ENCODE measurements around the gene GATA3. TPM values are rescaled to one million over a fixed set of nuclear protein-coding genes. Genes with fewer than 3 reads are reported as not detected.
A peak's percentile ranks its signal among the peaks of the same experiment; 100 is the strongest.
"Not testable (repeated sequence)": the region's sequence is repeated elsewhere in the genome, so short reads cannot be mapped to it uniquely, and the experiment has no call there.

Gene GATA3
- total RNA-seq, 1 donor from 2014 or later: 0.52 TPM

DNA sequence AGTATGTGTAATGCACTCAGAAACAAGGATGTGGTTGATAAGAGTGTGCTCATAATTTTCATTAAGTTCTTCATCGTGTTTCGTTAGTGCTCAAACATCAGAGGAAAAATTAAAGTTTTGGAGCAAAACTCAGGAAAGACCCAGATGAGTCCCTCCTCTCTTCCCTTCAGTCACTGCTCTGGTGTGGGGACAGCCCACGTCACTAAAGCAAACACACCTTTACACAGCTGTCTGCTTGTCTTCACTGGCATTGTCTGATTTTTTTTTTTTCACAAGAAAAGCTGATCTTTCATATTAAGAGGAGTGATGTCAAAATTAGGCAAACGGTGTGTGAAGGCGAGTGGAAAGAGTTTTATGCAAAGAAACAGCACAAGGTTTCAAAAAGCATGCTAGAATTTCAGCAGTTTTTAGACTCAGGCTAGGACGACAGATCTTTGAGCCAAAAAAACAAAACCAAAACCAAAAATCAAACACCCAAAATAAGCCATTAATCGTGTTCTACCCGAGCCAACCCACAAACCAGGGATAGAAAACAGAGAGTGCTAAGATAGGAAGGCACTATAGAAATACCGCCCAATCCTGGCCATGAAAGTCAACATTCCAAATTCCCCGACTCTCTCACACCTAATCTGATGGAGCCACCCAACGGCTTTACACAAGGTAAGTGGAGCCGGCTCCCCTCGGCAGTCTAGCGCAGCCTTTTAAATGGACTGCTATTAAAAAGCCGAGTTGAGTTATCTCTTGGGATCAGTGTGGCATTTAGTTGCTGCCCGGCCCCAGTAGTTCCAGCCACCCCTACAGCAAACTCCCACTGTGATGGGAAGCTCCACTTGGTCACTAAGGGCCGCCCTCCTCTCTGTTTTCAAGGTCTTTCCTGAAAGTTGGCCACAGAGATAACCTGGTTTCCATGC is 27.9 kb upstream of the GATA3 start:
- H3K4me1 ChIP-seq (ENCODE audit: control insufficient read depth in 3 of 3, insufficient read depth in 3 of 3, low read length in 3 of 3): no peaks in the 10 kb centered on the region
- H3K27me3 ChIP-seq (ENCODE audit: control insufficient read depth in 3 of 3, insufficient read depth in 3 of 3, low read length in 3 of 3): peaks cover 20 to 26% (median 25%) of the 10 kb centered on the region in 3 donors
- H3K27ac ChIP-seq (ENCODE audit: low read depth, low read length): no peak overlapping the region
- no peaks in the 10 kb centered on the region for H3K36me3 ChIP-seq (ENCODE audit: control insufficient read depth in 3 of 3, insufficient read depth in 3 of 3, low read length in 3 of 3)
- no peak overlapping the region for H3K4me3 ChIP-seq (ENCODE audit: low read length in 3 of 3)
- H3K9ac ChIP-seq (ENCODE audit: low read depth in 1 of 3, low read length in 3 of 3): no peak overlapping the region
- no peaks in the 10 kb centered on the region for H3K9me3 ChIP-seq (ENCODE audit: control insufficient read depth in 3 of 3, low read length in 3 of 3)

GRCh38 chr10:8031211-8031610 is 23.3 kb upstream of the GATA3 start:
- H3K27ac ChIP-seq (ENCODE audit: low read depth, low read length); H3K9ac ChIP-seq (ENCODE audit: low read depth in 1 of 3, low read length in 3 of 3); H3K9me3 ChIP-seq (ENCODE audit: control insufficient read depth in 3 of 3, low read length in 3 of 3); H3K36me3 ChIP-seq (ENCODE audit: control insufficient read depth in 3 of 3, insufficient read depth in 3 of 3, low read length in 3 of 3); H3K4me3 ChIP-seq (ENCODE audit: low read length in 3 of 3): not testable (repeated sequence)
- H3K4me1 ChIP-seq (ENCODE audit: control insufficient read depth in 3 of 3, insufficient read depth in 3 of 3, low read length in 3 of 3): peaks cover 9 to 15% (median 14%) of the 10 kb centered on the region in 3 donors
- peaks cover 50 to 54% (median 53%) of the 10 kb centered on the region in 3 donors for H3K27me3 ChIP-seq (ENCODE audit: control insufficient read depth in 3 of 3, insufficient read depth in 3 of 3, low read length in 3 of 3)

DNA sequence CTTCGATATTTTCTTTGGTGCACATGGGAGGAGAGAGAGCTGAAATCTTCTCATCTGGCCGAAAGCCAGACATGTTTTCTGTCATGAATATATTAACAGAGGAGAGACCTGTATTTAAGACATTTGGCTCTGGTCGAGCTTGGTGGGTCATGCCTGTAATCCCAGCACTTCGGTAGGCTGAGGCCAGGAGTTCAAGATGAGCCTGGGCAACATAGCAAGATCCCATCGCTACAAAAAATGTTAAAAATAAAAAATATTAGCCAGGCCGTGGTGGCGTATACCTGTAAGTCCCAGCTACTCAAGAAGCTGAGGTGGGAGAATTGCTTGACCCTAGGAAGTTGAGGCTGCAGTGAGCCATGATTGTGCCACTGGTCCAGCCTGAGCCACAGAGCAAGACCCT is 21.9 kb upstream of the GATA3 start:
- no peaks in the 10 kb centered on the region for H3K36me3 ChIP-seq (ENCODE audit: control insufficient read depth in 3 of 3, insufficient read depth in 3 of 3, low read length in 3 of 3)
- H3K4me1 ChIP-seq (ENCODE audit: control insufficient read depth in 3 of 3, insufficient read depth in 3 of 3, low read length in 3 of 3): peaks cover 14 to 15% (median 14%) of the 10 kb centered on the region in 3 donors
- H3K27ac ChIP-seq (ENCODE audit: low read depth, low read length): no peak overlapping the region
- H3K4me3 ChIP-seq (ENCODE audit: low read length in 3 of 3): no peak overlapping the region
- no peak overlapping the region for H3K9ac ChIP-seq (ENCODE audit: low read depth in 1 of 3, low read length in 3 of 3)
- H3K27me3 ChIP-seq (ENCODE audit: control insufficient read depth in 3 of 3, insufficient read depth in 3 of 3, low read length in 3 of 3): peaks cover 54 to 56% (median 54%) of the 10 kb centered on the region in 3 donors
- no peaks in the 10 kb centered on the region for H3K9me3 ChIP-seq (ENCODE audit: control insufficient read depth in 3 of 3, low read length in 3 of 3)

DNA sequence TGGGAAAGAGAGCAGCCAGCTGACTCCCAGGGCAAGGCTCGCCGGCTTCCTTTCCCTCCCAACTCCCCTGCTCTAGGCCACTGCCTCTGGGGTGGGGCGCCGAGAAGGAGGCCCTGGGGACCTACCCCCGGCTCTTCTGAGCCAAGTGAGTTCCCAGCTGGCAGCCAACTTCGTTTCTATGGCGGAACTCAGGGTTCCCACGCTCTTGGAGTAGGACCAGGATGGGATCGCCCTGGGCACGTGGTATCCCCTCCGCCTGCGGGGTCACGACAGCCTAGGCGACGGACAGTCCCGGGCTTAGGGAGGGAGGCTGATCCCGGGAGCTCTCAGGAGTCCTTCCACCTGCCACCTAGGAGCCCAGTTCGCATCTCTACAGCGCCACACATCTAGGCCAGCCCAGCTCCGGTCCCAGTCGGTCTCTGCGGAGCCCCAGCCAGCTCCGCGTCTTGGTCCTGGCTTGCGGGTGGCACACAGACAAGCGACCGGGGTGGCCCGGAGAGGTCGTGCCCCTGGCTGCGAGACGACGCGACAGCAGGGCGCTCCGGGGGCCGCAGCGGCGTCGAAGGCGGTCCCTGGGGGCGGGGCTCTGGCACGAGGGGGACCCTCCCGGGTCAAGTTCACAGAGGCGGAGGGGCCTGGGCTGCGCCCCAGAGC is 20.5 kb upstream of the GATA3 start:
- Histone ChIP-seq H3K9ac (ENCODE audit: low read depth in 1 of 3, low read length in 3 of 3) (no peak overlapping the region), H3K27me3 (ENCODE audit: control insufficient read depth in 3 of 3, insufficient read depth in 3 of 3, low read length in 3 of 3) (peaks cover 66 to 69% (median 66%) of the 10 kb centered on the region in 3 donors), H3K4me3 (ENCODE audit: low read length in 3 of 3) (peak overlapping the region in 1 of 3 donors; percentile 2), H3K27ac (ENCODE audit: low read depth, low read length) (no peak overlapping the region), H3K9me3 (ENCODE audit: control insufficient read depth in 3 of 3, low read length in 3 of 3) (no peaks in the 10 kb centered on the region), H3K4me1 (ENCODE audit: control insufficient read depth in 3 of 3, insufficient read depth in 3 of 3, low read length in 3 of 3) (peaks cover 14 to 15% (median 14%) of the 10 kb centered on the region in 3 donors), H3K36me3 (ENCODE audit: control insufficient read depth in 3 of 3, insufficient read depth in 3 of 3, low read length in 3 of 3) (no peaks in the 10 kb centered on the region)

GRCh38 chr10:8034466-8035005 is 20.0 kb upstream of the GATA3 start:
- Histone ChIP-seq H3K9me3 (ENCODE audit: control insufficient read depth in 3 of 3, low read length in 3 of 3) (no peaks in the 10 kb centered on the region), H3K9ac (ENCODE audit: low read depth in 1 of 3, low read length in 3 of 3) (no peak overlapping the region), H3K36me3 (ENCODE audit: control insufficient read depth in 3 of 3, insufficient read depth in 3 of 3, low read length in 3 of 3) (no peaks in the 10 kb centered on the region), H3K4me3 (ENCODE audit: low read length in 3 of 3) (no peak overlapping the region), H3K27me3 (ENCODE audit: control insufficient read depth in 3 of 3, insufficient read depth in 3 of 3, low read length in 3 of 3) (peaks cover 72 to 75% (median 72%) of the 10 kb centered on the region in 3 donors), H3K27ac (ENCODE audit: low read depth, low read length) (no peak overlapping the region), H3K4me1 (ENCODE audit: control insufficient read depth in 3 of 3, insufficient read depth in 3 of 3, low read length in 3 of 3) (peaks cover 14 to 15% (median 14%) of the 10 kb centered on the region in 3 donors)

- no peaks in the 10 kb centered on the region for H3K9me3 ChIP-seq (ENCODE audit: control insufficient read depth in 3 of 3, low read length in 3 of 3)
- H3K9ac ChIP-seq (ENCODE audit: low read depth in 1 of 3, low read length in 3 of 3): no peak overlapping the region
- no peak overlapping the region for H3K27ac ChIP-seq (ENCODE audit: low read depth, low read length)
- H3K36me3 ChIP-seq (ENCODE audit: control insufficient read depth in 3 of 3, insufficient read depth in 3 of 3, low read length in 3 of 3): no peaks in the 10 kb centered on the region
- H3K4me1 ChIP-seq (ENCODE audit: control insufficient read depth in 3 of 3, insufficient read depth in 3 of 3, low read length in 3 of 3): peaks cover 14 to 15% (median 14%) of the 10 kb centered on the region in 3 donors
- peaks cover 78 to 81% (median 78%) of the 10 kb centered on the region in 3 donors for H3K27me3 ChIP-seq (ENCODE audit: control insufficient read depth in 3 of 3, insufficient read depth in 3 of 3, low read length in 3 of 3)
- no peak overlapping the region for H3K4me3 ChIP-seq (ENCODE audit: low read length in 3 of 3)
Measured at GRCh38 chr10:8035006-8035640, 19.4 kb upstream of the GATA3 start.

GRCh38 chr10:8035641-8036470 is 18.6 kb upstream of the GATA3 start:
- peaks cover 84 to 87% (median 85%) of the 10 kb centered on the region in 3 donors for H3K27me3 ChIP-seq (ENCODE audit: control insufficient read depth in 3 of 3, insufficient read depth in 3 of 3, low read length in 3 of 3)
- no peaks in the 10 kb centered on the region for H3K9me3 ChIP-seq (ENCODE audit: control insufficient read depth in 3 of 3, low read length in 3 of 3)
- no peaks in the 10 kb centered on the region for H3K36me3 ChIP-seq (ENCODE audit: control insufficient read depth in 3 of 3, insufficient read depth in 3 of 3, low read length in 3 of 3)
- H3K27ac ChIP-seq (ENCODE audit: low read depth, low read length): no peak overlapping the region
- H3K4me1 ChIP-seq (ENCODE audit: control insufficient read depth in 3 of 3, insufficient read depth in 3 of 3, low read length in 3 of 3): peaks cover 14 to 15% (median 14%) of the 10 kb centered on the region in 3 donors
- H3K9ac ChIP-seq (ENCODE audit: low read depth in 1 of 3, low read length in 3 of 3): no peak overlapping the region
- H3K4me3 ChIP-seq (ENCODE audit: low read length in 3 of 3): no peak overlapping the region

DNA sequence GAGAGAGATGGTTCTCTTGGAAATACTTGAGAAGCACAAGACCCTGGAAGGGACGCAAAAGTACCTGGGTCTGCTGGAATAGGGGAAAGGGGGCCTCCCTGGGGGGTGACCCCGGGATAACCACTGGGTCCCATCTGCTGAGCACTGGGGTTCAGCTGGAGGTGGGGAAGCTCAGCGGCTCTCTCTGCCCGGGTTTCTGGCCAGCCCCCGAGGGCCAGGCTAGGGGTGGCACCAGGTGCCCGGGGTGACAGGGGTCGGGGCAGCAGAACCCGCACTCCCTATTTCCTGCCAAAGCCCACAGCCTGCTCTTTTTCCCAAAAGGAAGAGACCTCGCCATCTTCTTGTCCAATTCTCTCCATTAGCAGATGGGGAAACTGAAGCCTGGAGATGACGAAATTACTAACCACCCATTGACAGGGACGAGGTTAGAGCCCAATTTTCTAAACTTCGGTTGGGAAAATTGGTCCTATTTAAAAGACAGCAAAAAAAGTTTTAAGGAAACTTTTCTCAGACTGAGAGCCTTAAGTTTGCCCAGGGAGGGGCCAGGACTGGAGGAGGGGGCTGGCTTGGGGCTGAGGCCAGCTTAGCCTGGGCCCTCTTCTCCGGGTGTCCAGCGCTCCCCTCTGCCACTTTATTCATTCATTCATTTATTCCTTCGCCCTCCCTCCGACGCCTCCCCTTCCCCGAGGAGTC is 17.8 kb upstream of the GATA3 start:
- Histone ChIP-seq H3K27ac (ENCODE audit: low read depth, low read length) (no peak overlapping the region), H3K27me3 (ENCODE audit: control insufficient read depth in 3 of 3, insufficient read depth in 3 of 3, low read length in 3 of 3) (peaks cover 86 to 87% (median 87%) of the 10 kb centered on the region in 3 donors), H3K9ac (ENCODE audit: low read depth in 1 of 3, low read length in 3 of 3) (no peak overlapping the region)

More for the DNA sequence above, 17.8 kb upstream of the GATA3 start:
- Histone ChIP-seq H3K36me3 (ENCODE audit: control insufficient read depth in 3 of 3, insufficient read depth in 3 of 3, low read length in 3 of 3) (no peaks in the 10 kb centered on the region), H3K9me3 (ENCODE audit: control insufficient read depth in 3 of 3, low read length in 3 of 3) (no peaks in the 10 kb centered on the region), H3K4me3 (ENCODE audit: low read length in 3 of 3) (no peak overlapping the region), H3K4me1 (ENCODE audit: control insufficient read depth in 3 of 3, insufficient read depth in 3 of 3, low read length in 3 of 3) (peaks cover 14 to 15% (median 14%) of the 10 kb centered on the region in 3 donors)
